Right lobe of liver (tissue), 6 donors: ENCODE measurements around the gene NEDD9. TPM values are rescaled to one million over a fixed set of nuclear protein-coding genes. Genes with fewer than 3 reads are reported as not detected.

Experiments used
- ATAC-seq, 4 donors: fragments of 200-7000 bp; cut with Tn5 transposase; one replicate each; pipeline ENCODE4 v1.9.1; 2020; ENCODE audit warnings: mild to moderate bottlenecking in 4 of 4, moderate library complexity in 4 of 4
- DNase-seq, 3 donors: peaks; one replicate each; pipeline ENCODE4 v3.0.0-alpha.2; 2020
- H3K27ac ChIP-seq, 3 donors: fragments of 200-600 bp; one replicate each; pipeline ENCODE4 v1.8.0; 2022
- H3K27me3 ChIP-seq, 2 donors: fragments of 200-600 bp; one replicate each; pipeline ENCODE4 v1.8.0; 2022
- H3K36me3 ChIP-seq, 4 donors: fragments of 200-600 bp; sonication (generic) in 1 of 4; one replicate each; pipeline versions ENCODE4 v1.5.1 to v1.8.0; 2017 to 2022; ENCODE audit warnings: control low read depth in 1 of 4
- H3K4me1 ChIP-seq, 4 donors: fragments of 200-600 bp; sonication (generic) in 1 of 4; one replicate each; pipeline versions ENCODE4 v1.5.1 to v1.8.0; 2017 to 2022; ENCODE audit warnings: control low read depth in 1 of 4
- H3K4me3 ChIP-seq, 3 donors: fragments of 200-600 bp; one replicate each; pipeline ENCODE4 v1.8.0; 2022
- H3K9me3 ChIP-seq, 4 donors: fragments of 200-600 bp; sonication (generic) in 1 of 4; one replicate each; pipeline versions ENCODE4 v1.5.1 to v1.8.0; 2017 to 2022; ENCODE audit warnings: control low read depth in 1 of 4
- POLR2A ChIP-seq: fragments of 450-650 bp; IDR thresholded peaks from one replicate; pipeline ENCODE4 v1.6.1; 2017; ENCODE audit warnings: antibody characterized with exemption, mild to moderate bottlenecking
- WGBS: methylation state at CpG from one replicate; pipeline ENCODE4 v1.1.6; 2018; ENCODE audit warnings: low coverage, low lambda C conversion rate; ENCODE audit not compliant: insufficient coverage; ENCODE audit errors: missing lambda C conversion rate; 5-methylcytosine and 5-hydroxymethylcytosine counted together
- intact Hi-C, 2 donors: fragments of 100-400 bp; cut with DNase I; formaldehyde crosslinking; loops; one replicate each; pipeline versions ENCODE4 v1.11.2 to v1.14.1; 2022
- total RNA-seq, 6 experiments: library from RNA; depleted of rRNA in 2 of 6; stranded (reverse); fragments of >200 nt in 2 of 6; fragmentation: NEBNext Ultra II Directional in 3 of 6; extraction: Animal tissue kit (Norgen Biotek cat#: 25700) in 3 of 6; gene quantifications; one replicate each; pipeline versions ENCODE4 v1.1.0 to v1.2.4, GENCODE V29; 2016 to 2023
- TF ChIP-seq, protein P1 (sequence below), 4 donors: fragments of 200-600 bp in 3 of 4; fragments of 450-650 bp in 1 of 4; IDR thresholded peaks; one replicate each; pipeline versions ENCODE4 v1.5.1 to v1.8.0; 2016 to 2022; ENCODE audit warnings: antibody characterized with exemption in 4 of 4, mild to moderate bottlenecking in 2 of 4
- donor health status: DM: no; HTN: yes; CAD: no.
- donor health status: DM: no; HTN: no; CAD: no.
- donor health status: DM: no; HTN: no; CAD: no.
- donor health status: DM: no; HTN: yes; CAD: no.
- donor health status: DM: no; HTN: yes; CAD: no.

Gene NEDD9
- total RNA-seq, 6 experiments from 2014 or later, result 5.1 to 59.8 (median 26.2) TPM

DNA sequence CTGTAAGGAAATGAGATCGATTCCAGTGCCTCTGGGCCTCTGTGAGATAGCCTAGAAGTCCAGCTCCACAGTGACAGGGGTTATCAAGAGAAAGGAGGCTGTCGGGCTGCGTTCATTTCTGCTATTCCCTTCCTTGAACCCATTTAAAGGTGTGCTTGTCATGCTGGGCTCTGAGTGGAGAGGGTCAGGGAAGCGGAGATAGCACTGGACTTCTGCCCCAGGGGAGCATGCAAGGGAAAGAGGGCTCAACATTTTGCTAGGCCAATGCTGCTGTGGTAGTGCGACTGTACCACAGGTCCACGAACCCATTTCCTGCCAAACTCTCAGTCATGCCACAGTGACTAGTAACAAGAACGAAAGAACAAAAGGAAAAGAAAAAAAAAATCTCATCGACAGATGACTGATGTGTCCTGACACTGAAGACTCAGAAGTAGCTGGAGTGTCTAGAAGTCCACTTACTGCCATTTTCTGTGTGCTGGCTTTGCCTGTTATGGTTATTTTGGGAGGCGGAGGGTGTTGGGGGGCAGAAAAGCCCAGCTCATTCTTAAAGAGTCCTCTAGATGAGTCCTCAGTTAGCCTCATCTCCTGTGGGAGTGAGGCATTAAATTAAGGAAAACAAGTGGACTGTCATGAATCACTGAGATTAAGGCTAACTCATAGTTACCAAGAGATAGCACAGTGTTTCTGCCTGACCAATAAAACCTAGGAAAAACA is 8.1 kb downstream of the NEDD9 start:
- WGBS, result 80% methylated on average over 8 of the region's 9 CpGs
- ATAC-seq, result peak; percentile 9 to 38 (median 20)

GRCh38 chr6:11223286-11223864 is 9.1 kb downstream of the NEDD9 start:
- no peak for ATAC-seq
- no peaks in the 10 kb centered on the region for H3K36me3 ChIP-seq
- no peaks in the 10 kb centered on the region for H3K9me3 ChIP-seq
- no peak for DNase-seq
- peaks cover 0 to 15% (median 3%) of the 10 kb centered on the region in 4 donors for H3K4me1 ChIP-seq
- no peaks in the 10 kb centered on the region for H3K27me3 ChIP-seq
- TF ChIP-seq POLR2A, result no peak
- TF ChIP-seq, protein P1, sequence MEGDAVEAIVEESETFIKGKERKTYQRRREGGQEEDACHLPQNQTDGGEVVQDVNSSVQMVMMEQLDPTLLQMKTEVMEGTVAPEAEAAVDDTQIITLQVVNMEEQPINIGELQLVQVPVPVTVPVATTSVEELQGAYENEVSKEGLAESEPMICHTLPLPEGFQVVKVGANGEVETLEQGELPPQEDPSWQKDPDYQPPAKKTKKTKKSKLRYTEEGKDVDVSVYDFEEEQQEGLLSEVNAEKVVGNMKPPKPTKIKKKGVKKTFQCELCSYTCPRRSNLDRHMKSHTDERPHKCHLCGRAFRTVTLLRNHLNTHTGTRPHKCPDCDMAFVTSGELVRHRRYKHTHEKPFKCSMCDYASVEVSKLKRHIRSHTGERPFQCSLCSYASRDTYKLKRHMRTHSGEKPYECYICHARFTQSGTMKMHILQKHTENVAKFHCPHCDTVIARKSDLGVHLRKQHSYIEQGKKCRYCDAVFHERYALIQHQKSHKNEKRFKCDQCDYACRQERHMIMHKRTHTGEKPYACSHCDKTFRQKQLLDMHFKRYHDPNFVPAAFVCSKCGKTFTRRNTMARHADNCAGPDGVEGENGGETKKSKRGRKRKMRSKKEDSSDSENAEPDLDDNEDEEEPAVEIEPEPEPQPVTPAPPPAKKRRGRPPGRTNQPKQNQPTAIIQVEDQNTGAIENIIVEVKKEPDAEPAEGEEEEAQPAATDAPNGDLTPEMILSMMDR (IDR thresholded peaks at IDR 0.05), result no peak
- no peak overlapping the region for H3K4me3 ChIP-seq
- WGBS, result 98% methylated on average over 5 of the region's 5 CpGs
- intact Hi-C loops, result no loop called here
- H3K27ac ChIP-seq, result peak overlapping the region in 1 of 3 donors; percentile 18

More for the DNA sequence above, 8.1 kb downstream of the NEDD9 start:
- no peaks in the 10 kb centered on the region for H3K36me3 ChIP-seq
- H3K9me3 ChIP-seq, result no peaks in the 10 kb centered on the region
- TF ChIP-seq, protein P1 (IDR thresholded peaks at IDR 0.05), result no peak
- TF ChIP-seq POLR2A, result no peak
- H3K27ac ChIP-seq, result peak overlapping the region in 2 of 3 donors; percentile 24 to 43
- peaks cover 0 to 5% (median 0%) of the 10 kb centered on the region in 4 donors for H3K4me1 ChIP-seq
- no peak overlapping the region for H3K4me3 ChIP-seq
- no peak for DNase-seq
- intact Hi-C loops, result no loop called here
- H3K27me3 ChIP-seq, result no peaks in the 10 kb centered on the region

DNA sequence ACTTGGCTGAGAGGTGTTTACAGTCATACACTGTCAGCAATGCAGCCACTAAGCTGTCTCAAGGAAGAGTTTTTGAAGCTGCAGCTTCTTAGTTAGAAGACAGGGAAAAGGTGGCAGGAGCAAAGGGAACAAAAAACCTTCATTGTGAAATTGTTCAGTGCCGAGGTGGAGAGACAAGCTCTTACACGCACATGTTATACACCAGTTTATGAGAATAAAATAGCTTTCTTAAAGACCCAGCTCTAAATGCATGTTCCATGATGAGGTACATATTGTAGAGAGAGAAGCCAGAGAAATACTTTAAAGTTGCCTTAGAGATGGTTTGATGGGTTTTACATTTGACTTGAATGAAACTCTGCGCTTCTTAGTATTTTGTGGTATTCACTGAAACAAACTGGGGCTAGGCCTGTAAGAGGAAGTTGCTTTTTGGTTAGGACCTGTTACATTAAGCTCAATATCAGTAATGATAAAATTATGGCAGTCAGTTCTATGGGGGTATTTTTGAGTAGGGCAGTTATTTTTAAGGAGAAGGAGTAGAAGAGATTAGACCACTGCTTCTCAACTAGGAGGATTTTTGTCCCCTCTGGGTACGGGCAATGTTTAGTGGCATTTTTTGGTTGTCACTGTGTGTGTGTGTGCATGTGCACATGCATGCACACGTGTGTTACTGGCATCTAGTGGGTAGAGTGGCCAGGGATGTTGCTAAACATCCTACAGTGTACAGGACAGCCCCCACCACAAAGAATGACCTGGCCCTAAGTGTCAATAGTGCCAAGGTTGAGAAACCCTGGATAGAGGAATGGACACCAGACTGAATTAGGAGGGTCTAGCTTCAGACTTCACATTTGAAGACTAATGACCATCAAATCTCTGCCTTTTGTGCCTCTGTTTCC is 9.8 kb downstream of the NEDD9 start:
- TF ChIP-seq, protein P1 (IDR thresholded peaks at IDR 0.05), result no peak
- no peak for TF ChIP-seq POLR2A
- Histone ChIP-seq H3K27ac (no peak overlapping the region), H3K4me3 (no peak overlapping the region), H3K27me3 (no peaks in the 10 kb centered on the region), H3K9me3 (no peaks in the 10 kb centered on the region), H3K4me1 (peaks cover 0 to 22% (median 6%) of the 10 kb centered on the region in 4 donors), H3K36me3 (no peaks in the 10 kb centered on the region)
- WGBS, result 75% methylated on average over 5 of the region's 5 CpGs
- no peak for ATAC-seq
- intact Hi-C loops, result no loop called here
- no peak for DNase-seq

DNA sequence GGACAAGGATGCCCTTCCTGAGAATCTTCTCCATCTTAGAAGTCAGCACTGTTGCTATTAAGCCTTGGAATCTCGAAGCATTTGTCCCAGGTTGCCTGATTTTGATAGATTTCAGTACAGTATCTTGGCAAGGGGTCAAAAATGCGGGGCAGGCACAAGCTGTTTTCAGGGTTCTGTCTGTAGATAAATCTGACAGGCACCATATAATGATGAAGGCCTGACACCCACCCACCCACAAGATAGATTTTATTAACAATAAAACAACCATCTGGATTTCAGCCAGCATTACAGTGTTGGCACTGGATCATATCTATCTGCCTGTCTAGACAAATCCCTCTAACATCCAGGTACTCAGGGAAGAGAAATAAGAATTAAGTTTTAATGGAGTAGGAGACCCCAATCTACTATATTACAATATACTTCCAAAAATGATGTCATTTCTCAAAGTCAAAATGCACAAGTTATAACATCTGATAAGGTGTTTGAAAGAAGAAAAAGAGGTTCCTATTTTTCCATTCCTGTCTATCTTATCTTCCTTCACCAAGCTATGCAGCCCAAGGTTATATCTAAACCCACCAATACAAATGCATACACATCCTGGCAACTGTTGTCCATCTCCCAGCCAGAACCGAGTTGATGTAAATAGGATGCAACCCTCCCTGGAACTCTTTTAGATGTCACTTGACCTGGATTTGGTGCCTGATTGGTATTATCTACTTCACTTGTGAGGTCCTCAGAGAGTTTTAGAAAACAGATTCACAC is 10.7 kb downstream of the NEDD9 start:
- Histone ChIP-seq H3K27ac (no peak overlapping the region), H3K4me1 (peaks cover 0 to 30% (median 6%) of the 10 kb centered on the region in 4 donors), H3K9me3 (no peaks in the 10 kb centered on the region), H3K27me3 (no peaks in the 10 kb centered on the region), H3K36me3 (no peaks in the 10 kb centered on the region), H3K4me3 (no peak overlapping the region)
- WGBS, result 74% methylated on average over 3 of the region's 3 CpGs
- DNase-seq, result no peak
- intact Hi-C loops, result no loop called here
- TF ChIP-seq POLR2A, result no peak
- TF ChIP-seq, protein P1 (IDR thresholded peaks at IDR 0.05), result no peak
- ATAC-seq, result no peak
